Dermis microvascular lymphatic vessel endothelial cell (primary cell): ENCODE measurements around the gene HOTAIR. TPM values are rescaled to one million over a fixed set of nuclear protein-coding genes. Genes with fewer than 3 reads are reported as not detected.

Experiments
- DNase-seq, 2 donors: peaks; one replicate each; pipeline versions ENCODE4 v3.0.0 to v3.0.0-alpha.2; 2010; ENCODE audit warnings: low read depth in 2 of 2
- total RNA-seq: library from RNA; depleted of rRNA; stranded (reverse); fragments of >200 nt; gene quantifications from 2 replicates; pipeline ENCODE4 v1.2.1, GENCODE V29; 2014

HOTAIR gene
- total RNA-seq, 1 donor from 2014 or later, result not detected

DNA sequence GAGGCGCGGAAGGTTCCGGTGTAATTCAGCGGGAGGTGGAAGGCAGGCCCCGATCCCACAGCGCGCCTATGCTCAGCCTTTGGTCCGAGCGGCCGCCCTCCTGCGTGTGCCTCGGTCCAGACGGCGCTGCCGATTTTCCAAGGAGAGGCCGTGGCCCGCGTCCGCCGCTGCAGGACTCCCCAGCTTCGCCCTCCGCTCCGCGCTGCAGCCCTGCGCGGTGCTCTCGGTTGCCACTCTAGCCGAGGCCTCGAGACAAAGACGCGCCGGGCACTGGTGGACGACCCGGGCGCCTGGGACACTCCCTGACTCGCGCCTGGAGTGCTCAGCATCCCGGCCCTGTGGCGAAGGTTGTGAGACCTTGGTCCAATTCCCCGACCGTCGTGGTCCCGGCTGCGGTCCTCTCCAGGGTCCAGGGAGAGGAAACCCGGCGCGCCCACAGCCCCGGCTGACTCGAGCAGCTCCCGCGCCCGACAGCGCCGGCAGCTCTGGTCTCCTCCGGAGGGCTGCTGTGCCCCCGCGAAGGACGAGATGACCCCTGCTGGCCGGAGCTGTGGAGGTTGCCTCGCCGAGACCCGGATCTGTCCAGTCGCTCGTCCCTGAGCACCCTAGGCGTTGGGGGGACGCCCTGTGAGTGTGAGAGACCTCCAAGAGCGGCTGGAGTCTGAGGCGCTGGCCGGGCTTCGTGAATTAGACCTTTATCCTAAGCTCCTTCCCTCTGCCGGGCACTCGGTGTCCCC is 13.6 kb downstream of the HOTAIR start:
- no peak for DNase-seq

DNA sequence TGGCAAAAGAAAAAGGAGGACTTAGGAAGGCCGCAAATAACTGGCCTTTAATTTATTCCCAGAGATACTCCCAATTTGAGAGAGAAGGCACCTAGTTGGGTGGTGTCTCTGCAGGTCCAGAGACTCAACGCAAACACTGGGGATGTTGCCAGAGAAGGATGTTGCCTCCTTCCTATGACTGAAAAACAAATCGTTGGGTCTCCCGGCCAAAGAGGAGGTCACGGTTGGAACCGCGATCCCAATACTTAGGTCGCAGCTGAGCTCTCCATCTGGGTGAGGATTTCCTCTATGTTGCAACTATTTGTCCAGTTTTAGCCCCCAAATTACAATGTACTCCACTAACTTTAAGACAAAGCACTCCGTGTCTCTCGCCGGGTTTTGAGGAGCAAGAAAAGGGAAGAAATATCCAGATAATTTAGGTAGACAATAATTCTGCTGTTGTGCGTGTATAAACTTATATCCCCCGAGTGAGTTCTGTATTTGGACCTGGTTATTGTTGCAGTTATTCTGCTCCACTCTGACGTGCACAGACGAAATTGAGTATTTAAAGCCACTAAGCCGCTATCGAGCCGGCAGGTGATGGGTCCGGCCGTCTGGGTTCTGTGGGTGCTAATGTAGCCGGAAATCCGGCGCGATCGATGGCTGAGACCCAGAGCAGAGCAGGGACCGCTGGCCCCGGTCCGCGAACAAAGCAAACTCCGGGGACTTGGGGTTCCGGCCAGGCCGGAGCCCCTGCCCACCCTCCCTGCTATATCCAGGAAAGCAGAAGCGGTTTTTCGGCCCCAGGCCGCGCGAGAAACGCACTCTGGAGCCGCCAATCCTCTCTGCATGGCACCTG is 14.3 kb downstream of the HOTAIR start:
- DNase-seq, result no peak

- no peak for DNase-seq
These were observed 15.4 kb downstream of the HOTAIR start for GRCh38 chr12:53959314-53959713.

DNA sequence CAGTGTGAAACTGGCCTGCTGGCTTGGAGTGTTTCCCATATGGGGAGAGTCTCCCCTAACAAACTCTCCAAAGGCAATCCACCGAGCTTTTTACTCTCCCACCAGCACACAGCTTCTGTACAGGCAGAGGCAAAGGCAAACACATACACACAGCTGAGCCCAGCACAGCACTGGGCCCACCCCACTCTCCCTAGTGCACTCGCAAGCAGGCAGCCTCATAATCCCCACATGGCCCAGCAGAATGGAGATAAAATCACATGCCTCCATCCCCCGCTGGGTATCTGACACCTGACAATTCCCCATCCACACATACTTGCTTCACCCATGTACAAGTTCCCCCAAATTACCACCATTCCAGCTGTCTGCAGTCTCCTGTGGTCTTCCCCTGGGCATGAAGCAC is 16.6 kb downstream of the HOTAIR start:
- DNase-seq, result no peak

- DNase-seq, result no peak
These were observed 17.7 kb downstream of the HOTAIR start for GRCh38 chr12:53956914-53957536.

DNA sequence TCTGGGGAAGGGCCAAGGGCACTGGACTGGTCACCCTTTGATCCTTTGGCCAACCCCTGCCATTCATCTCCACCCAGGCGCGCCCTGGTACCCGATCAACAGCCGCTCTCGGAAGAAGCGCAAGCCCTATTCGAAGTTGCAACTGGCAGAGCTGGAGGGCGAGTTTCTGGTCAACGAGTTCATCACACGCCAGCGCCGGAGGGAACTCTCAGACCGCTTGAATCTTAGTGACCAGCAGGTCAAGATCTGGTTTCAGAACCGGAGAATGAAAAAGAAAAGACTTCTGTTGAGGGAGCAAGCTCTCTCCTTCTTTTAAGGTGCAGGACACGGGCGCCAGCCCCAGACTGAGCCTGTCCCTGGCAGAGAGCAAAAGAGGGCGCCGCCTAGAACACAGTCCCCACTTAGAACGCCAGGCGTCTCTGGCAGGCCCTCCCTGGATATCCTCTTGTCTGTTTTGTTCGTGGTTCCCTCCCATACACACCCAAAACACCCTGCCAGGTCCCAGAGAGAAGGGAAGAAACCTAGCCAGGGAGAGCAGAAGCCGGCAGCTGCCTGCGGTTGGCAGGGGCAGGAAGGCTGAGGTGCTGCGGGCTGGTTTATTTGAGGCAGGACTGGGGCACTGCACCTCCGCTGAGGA is 18.4 kb downstream of the HOTAIR start:
- DNase-seq, result no peak

DNA sequence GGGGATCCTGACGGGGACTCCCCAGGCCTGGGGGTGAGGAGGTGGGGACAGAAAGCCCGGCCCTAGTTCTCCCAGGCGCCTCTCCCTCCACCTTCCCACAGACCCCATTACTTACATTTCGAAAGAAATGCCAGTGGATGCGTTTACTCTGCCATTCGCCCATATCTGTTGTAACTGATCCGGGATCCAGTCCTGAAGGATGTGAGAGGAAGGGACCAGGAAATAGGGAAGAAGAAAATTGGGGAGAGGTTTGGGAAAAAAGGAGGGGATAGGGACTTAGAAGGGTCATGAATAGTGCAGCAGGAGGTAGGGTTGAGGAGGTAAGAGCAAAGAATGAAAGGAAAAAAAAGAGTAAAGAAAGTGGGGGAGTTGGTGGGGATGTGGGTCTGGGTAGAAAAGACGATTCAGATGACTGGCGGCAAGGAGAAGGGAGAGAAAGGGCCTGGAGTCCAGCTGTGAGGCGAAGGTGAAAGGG is 18.9 kb downstream of the HOTAIR start:
- DNase-seq, result no peak

GRCh38 chr12:53955036-53955775 is 19.5 kb downstream of the HOTAIR start:
- DNase-seq, result no peak

DNA sequence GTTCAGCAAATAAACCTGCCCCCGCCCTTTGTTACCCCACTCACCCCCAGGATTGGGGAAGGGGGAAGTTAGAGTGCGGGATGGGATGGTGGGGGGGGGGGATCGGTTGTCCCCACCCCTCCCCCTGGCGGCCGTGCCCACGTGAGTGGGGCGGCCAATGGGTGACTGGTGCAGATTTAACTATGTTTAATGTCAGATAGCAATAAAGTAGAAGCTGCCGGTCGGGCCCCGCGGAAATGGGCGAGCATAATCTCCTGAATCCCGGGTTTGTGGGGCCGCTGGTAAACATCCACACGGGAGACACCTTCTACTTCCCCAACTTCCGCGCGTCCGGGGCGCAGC is 20.1 kb downstream of the HOTAIR start, which contains the start of gene HOXC12:
Gene HOXC12 (plus strand): TSS at position 210 of the 342 bp plus-strand sequence. CDS start 27 bp downstream, at position 237.
- DNase-seq, result no peak

DNA sequence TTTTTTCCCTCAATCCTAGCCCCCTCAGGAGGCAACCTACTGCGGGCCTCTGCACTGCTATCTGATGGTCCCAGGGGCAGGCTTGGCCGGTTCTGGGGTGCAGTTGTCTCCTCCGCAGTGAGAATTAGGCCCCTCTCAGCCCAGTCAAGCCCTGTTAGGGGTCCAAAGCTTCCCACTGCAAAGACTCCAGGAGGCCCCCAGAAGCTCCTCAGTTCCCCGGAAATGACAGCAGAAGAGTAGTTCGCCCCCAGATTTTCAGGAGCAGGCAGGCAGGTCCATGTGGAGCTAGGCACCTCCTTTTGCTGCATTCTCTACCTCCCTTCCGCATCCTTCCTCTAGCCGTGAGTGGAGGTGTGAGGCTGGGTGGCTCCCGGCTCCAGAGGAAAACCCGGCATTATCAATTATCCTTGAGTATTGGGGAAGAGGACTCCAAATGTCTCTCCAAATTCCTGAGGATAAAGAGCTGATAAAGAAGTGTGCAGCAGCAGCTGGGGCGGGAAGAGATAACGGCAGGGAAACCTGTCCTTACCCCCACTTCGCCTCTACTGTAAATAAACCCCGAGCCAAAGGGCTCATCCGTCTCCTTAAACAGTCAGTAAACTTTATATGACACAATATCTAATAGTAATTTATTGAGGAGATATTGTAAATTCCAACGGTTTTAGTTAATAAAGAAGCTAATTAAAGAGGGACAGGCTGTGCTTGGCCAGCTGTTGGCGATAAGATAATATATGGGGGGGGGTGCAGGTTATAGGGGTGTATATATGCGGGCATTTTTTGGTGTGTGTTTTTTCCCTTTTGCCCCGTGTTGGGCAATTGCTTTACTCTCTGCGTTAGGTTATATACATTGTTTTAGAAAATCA is 20.7 kb downstream of the HOTAIR start:
- DNase-seq, result no peak

GRCh38 chr12:53952871-53953734 is 21.7 kb downstream of the HOTAIR start:
- no peak for DNase-seq

GRCh38 chr12:53952335-53952694 is 22.4 kb downstream of the HOTAIR start:
- no peak for DNase-seq

- no peak for DNase-seq
These were observed 23.0 kb downstream of the HOTAIR start for GRCh38 chr12:53951577-53952334.

DNA sequence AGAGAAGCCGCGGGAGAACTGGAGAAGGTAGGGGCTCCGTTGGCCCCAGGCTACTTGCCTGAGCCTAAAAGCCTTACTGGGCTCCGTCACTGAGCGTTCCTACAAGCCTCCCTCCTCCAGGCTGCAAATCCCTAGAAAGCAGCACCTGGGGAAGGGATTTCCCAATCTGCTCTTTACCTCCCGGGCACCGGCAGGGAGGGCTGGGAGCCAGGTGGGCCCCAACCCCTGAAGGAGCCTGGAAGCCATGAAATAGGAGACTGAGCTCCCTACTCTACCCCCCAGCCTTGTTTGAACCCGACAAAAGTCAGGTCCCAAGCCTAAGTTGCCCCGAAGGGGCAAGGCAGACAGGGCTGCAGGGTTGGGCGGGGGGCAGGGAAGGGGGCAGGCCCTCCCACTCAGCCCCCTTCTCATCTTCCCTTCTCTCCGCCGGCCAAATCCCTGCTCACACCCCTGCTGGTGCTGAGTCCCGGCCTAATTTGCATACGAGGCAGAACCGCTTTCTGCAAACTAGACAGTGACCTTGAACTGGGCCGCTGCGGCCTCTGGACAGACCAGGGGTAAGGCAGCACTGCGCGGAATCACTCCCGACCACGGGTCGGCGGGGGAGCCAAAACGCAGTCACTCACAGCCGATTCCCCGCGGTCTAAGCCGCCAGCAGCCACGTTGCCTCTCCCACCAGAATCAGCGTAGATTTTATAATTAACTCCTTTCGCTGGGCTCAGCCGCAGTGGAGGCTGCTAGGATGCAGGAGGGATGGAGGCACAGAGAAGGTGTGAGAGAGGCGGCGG is 23.8 kb downstream of the HOTAIR start:
- DNase-seq, result no peak

- no peak for DNase-seq
These were observed 24.3 kb downstream of the HOTAIR start for GRCh38 chr12:53950437-53950773.

GRCh38 chr12:53949631-53950436 is 24.9 kb downstream of the HOTAIR start:
- no peak for DNase-seq
